Measurements from ENCODE around the gene TRAPPC6A.

GRCh38 chr19:45160870-45161737, 16.9 kb downstream of the TRAPPC6A start, which contains the start of gene NKPD1:
- TF ChIP-seq POLR2A (IDR thresholded peaks at IDR 0.05; ENCODE audit: low read depth, low read length): no peak
- TF ChIP-seq POLR2AphosphoS5 (IDR thresholded peaks at IDR 0.05; ENCODE audit: low read depth, low read length): no peak

Data from GM12892 (cell line).